Kidney capillary endothelial cell (primary cell): ENCODE results near the gene SLC22A15.

Experiments
- DNase-seq: peaks from one replicate; pipeline ENCODE4 v3.0.0-alpha.2; 2018; ENCODE audit warnings: low spot score

Gene SLC22A15

DNA sequence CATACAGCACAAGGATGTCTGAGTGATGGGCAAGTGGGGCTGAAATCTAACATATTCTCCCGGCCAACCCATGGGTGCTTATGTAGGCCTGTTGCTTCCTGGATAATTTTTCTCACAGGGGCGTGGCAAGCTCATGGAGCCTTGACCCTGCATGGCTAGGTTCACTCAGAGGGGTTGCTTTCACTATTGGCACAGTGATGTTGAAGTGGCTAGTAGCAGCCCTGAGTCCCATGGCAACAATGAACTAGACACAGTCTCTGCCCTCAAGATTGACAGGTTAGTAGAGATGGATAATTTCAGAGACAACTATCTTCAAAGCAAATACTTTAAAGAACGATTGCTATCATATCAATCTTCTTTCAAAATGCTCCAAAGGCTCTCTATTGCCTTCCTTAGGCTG lies 128.4 kb downstream of the SLC22A15 start:
- DNase-seq, result no peak

DNA sequence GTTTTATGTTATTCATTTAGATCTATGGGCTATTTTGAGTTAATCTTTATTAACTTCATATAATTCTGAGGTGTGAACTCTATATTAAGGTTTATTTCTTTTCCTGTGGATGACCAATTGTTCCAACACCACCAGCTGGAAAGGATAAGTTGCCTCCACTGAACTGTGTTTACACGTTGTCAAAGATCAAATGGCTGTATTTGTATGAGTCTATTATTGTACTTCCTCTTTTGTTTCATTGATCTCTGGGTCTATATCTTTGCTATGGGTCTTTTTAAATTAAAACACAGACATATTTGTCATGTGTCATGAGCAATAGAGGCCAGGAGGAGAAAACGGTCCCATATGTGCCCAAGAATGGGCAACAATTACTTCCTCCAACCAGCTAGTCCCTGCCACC lies 129.7 kb downstream of the SLC22A15 start:
- no peak for DNase-seq

DNA sequence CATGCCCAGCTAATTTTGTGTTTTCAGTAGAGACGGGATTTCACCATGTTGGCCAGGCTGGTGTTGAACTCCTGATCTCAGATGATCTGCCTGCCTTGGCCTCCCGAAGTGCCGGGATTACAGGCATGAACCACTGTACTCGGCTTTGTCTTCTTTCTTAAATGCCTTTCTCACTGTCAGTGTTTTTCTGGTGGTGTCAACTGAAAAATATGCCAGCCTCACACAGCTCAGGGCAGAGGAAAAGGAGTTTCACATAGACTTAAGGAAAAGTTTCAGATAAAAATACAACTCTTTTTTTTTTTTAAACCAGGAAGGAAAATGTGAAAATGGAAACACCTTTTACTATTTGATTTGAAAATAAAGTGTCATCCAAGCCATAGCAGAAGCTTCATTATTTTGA lies 130.3 kb downstream of the SLC22A15 start:
- DNase-seq, result no peak

DNA sequence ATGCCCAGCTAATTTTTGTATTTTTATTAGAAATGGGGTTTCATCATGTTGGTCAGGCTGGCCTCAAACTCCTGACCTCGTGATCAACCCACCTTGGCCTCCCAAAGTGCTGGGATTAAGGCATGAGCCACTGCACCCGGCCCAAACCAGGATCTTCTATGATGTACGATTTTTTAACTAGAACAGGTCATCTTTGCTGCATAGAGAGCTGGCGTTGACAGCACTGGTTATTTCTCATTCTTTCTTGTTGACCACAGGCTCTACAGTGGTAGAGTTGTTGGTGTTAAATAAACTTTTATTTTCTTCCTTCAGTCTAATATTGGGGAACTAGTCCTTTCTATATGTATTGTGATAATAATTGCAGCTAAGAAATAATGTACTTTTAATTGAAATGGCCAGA lies 131.1 kb downstream of the SLC22A15 start:
- DNase-seq, result no peak

DNA sequence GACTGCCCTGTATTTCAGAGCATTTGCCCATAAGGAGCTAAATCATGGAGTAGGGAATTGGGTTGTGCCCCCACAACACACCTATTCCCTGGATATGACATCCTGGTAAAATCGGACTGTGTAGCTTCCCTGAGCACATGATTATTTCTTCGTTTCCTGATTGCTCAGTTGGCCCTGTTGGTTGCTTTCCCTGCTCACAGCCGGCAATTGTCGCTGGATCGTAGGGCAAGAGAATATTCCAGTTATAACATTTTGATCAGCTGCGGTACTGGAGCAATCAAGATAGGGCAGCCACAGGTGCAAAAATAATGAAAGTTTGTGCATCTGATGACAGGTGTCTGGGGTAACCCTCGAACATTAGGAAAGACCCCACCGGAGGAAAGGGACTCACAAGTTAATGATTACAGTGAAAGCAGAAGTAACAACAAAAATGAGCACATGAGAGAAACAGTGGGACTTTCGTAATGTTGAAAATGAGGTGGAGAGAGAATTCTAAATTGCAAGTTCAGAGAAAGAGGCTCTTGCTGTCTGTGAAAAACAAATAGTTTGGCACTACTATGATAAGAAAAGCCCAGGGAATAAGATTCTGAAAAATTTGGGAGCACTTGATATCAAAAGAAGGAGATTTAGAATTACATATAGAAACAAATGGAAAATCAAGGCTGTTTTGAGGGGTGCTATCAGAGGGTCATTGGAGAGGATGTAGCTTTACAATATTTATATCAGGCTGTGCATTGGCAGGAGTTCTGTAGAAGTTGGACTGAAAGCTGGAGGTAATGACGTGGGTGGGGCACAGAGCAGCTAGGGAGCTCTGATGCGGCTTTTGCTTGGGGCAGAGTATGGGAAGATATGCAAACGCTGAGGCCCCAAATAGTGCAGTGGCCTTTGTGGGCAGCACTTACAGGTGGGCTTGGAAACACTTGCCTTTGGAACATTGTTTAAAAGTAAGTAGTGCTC lies 134.5 kb downstream of the SLC22A15 start, which contains the start of gene MAB21L3:
Gene MAB21L3, plus strand, starts transcription at position 833 of the 957 bp plus-strand sequence. CDS start 1,217 bp downstream, outside the sequence.
- no peak for DNase-seq

DNA sequence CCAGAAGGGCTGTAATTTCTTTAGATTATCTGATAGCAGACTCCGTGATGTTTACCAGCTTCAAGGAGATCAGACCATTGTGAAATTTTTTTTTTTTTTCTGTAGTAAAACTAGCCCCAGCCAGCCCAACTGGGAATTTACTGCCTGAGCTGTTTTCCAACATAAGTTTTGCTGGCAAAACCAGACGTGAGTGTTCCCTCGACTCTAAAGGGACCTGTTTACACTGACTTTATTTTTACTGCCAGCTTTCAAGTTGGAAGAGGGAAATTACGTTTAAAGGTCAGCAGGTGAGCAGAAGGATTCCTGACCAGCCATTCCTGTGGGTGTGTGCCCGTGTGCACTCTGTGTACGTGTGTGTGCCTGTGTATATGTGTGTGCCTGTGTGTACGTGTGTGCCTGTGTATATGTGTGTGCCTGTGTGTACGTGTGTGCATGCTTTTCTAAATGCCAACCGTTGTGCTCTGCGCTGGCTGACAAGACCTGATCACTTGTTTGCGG lies 135.3 kb downstream of the SLC22A15 start:
- DNase-seq, result no peak

DNA sequence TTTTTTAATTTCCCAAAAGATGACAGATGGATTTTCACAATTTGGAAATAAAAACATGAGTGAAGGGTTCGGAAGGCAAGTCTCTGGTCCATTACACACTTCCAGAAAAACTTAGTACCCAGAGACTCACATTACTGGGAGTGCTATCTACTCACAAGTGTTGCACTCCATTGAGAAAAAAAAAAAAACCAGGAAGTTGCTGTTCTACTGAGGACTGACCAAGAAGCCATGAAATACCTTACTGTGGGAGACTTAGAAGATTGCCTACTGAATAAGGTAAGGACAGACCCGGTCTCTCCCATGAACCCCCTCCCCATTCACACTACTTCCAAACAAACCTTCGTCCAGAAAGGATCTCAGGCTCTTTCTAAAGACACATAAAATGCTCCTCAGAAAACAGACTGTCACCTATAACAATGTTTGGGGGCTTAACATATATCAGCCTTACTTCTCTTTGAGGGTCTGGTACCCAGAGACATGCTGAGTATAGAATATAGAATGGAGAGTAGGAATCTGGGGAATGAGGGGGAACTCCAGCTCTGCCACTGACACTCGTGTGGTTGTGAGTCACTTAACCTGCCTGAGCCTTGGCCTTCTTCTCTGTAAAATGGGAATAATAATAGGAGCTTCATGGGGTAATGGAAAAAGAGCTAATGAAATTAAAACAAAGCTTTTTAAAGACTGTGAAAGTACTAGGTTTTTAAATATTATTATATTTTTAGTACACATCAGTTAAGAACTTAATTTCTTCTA lies 136.3 kb downstream of the SLC22A15 start:
- no peak for DNase-seq

DNA sequence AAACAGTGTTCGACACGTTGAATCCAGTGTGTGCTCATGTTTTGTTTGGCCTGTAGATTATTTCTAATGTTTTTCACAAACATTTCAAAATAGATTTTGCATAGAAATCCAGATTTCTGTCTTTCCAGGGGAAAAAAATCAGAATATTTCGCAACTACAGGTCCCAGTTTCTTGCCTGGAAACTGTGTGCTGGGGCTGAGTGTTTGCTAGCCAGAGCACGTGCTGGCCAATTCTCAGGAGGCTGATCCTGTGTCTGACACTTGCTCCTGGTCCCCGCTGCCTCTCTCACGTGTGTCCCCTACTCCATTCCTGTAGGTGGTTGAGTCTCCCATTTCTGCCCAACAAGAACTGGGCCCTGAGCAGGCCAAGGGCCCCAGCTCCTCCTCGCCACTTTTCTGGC lies 137.3 kb downstream of the SLC22A15 start:
- DNase-seq, result no peak

DNA sequence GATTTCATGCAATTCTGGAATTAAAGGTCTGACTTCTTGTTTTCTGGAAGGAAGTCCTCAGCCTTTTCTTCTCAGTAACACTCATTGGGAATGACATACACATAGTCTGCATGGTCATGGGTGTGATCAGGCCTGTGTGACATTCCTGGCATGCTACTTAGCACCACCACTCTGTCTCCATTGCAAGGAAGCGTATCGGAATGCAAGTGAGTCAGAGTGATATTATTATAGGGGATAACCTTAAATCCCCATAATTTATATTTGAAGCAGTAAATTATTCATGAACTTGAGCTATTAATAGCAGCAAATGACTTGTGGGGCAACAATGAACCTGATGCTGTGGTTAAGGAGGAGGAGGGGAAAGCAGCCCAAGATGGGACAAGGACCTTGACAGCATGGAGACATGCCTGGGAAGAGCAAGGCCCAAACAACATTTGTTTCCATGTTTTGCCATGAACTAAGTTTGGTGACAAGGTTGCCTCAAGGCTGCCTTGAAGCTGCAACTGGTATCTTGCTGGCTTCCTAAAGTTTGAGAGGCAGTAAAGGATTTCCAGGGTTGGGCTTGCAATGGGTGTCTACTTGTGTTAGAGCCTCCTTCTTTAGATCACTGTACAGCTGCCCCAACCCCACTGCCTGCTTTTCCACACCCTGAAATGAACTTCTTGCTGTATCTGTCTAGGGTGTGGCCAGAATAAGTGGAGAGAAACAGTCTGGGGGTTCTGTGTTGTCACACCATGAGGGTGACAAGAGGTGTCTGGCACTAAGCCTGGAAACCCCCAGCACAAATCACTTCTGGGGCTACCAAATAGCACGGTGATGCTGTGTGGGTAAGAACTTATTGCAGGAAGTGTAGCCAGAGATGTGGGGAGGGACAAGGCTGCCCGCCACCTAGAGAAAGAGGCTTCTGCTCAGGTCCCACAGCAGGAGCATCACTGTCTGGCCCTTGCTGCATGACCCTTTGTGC lies 139.4 kb downstream of the SLC22A15 start:
- no peak for DNase-seq

DNA sequence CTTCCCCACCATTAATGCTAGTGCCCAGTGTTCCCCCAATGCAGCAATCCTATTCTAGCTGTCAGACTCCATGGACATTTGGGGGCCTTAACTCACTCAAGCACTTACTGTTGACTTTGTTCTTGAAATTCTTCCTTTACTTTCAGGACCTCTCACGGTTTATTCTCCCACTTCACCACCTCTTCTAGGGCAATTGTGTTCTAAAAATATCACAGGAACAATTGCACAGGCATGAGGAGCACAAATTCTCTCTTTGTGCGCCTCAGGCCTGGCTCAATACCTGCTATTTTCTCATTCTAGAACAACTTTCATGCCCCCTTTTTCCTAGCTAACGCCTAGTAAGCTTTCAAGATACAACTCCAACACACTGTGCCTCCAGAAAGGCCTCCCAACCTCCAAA lies 142.2 kb downstream of the SLC22A15 start:
- no peak for DNase-seq
